NCI-H2227 treated with DMSO at 0.1 percent for 48 hours (cell line): ENCODE data around the gene EIF4G2.
A peak's percentile ranks its signal among the peaks of the same experiment; 100 is the strongest.

Source experiments
- DNase-seq: peaks from one replicate; lab custom pipeline; 2025; lab: John Stamatoyannopoulos, UW

Gene EIF4G2

DNA sequence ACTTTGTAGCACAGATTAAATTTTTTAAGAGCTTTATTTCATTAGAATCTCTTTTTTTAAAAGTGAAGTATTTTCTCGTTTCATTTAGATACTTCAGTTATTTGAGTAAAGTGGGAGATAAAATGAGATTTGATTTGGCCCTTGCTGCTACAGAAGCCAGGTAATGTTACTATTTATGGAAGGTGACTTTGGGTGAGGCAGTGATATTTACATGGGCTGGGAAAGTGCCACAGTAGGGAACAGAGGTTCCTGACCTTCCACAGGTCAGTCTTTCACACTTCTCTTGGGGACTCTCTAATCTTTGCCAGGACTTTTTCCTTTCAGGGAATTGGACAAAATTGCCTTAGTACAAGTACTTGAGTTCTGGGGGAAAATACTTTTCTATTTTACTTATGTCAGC lies 37.3 kb downstream of the EIF4G2 start:
- no peak for DNase-seq

DNA sequence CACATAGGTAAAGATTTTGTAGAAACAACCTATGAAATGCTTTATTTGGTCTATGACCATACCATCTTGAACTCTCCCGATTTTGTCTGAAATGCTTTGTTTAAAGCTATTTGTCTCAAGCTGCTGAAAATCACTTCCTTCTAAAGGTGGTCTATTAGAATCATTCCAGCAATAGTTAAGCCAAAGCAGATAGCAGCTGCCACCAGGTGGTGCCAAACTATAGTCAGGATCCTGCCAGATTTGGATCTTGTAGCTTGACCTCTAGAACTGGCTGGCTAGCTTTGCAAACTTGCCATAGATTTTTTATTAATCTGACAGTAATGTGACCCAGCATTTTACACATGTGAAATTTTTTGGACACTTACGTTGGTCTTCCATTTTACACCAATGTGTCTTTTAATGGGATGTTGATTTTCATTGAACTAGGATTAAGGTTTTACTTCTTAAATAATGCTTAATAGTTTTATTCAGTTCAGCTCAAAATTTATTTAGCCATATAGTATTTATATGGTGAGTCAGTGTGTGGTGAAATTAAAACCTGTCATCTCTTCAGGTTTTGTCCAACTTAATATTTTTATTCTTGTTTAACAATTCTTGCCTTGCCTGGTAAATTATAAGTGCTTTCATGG lies 38.0 kb downstream of the EIF4G2 start:
- peak; percentile 41 for DNase-seq

DNA sequence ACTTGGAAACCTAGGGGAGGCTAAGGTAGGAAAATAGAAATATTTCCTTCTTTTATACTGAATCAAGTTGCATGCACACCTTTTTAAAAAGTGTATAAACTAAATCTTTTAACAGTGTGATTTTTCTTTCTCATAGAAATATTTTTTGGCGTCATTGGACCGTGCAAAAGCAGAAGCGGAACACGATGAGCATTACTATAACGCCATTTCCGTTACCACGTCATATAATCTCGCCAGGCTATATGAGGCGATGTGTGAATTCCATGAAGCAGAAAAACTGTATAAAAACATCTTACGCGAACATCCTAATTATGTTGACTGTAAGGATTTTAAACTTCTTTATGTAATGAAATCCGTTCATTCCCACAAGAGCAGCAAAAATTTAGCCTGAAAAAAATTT lies 44.3 kb downstream of the EIF4G2 start:
- DNase-seq: no peak

DNA sequence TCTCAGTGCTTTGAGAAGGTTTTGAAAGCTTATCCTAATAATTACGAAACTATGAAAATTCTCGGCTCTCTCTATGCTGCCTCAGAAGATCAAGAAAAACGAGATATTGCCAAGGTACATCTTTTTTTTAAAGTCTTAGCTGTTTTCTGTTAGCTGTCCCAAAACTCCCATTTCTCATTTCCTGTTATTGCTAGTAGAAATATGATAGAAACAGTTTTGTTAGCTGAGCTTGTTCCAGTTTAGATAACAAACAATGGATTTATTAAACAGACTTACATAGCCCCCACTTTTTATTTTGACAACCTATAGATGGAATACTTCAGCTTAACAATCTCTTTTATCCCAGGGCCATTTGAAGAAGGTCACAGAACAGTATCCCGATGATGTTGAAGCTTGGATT lies 45.0 kb downstream of the EIF4G2 start:
- DNase-seq: no peak

DNA sequence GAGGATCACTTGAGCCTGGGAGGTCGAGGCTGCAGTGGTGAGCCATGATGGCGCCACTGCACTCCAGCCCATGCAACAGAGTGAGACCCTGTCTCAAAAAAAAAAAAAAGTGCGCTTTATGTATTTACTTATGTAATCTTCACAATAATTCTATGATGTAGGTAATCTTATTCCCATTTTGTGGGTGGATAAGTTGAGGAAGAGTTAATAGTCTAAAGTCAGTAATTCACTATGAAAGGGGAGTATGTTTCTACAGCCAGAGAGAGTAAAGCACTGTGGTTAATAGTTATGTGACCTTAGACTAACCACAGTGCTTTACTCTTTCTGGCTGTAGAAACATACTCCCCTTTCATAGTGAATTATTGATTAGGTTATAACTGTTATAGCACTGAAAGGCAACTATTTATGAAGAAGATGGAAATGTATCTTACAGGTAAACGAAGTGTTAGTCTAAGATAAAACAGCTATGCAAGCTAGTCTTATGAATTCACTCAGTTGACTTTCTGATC lies 45.8 kb downstream of the EIF4G2 start:
- DNase-seq: no peak

DNA sequence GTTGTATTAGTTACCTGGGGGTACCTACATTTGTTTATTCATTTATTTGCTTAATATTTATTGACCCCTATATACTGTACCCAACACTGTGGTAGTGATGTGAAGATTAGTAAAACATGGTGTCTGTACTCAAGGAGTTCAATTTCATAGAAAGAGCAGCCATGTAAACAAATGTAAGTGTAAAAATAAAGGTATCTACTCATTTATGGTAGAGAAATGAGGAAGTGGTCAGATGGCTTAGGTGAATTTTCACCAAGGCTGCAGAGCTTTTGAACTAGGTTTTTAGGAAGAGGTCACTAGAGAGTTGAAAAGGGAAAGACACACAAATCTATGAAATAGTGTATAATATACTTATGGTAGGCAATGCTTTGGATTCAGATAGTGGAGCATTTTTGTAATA lies 46.5 kb downstream of the EIF4G2 start:
- DNase-seq: no peak

DNA sequence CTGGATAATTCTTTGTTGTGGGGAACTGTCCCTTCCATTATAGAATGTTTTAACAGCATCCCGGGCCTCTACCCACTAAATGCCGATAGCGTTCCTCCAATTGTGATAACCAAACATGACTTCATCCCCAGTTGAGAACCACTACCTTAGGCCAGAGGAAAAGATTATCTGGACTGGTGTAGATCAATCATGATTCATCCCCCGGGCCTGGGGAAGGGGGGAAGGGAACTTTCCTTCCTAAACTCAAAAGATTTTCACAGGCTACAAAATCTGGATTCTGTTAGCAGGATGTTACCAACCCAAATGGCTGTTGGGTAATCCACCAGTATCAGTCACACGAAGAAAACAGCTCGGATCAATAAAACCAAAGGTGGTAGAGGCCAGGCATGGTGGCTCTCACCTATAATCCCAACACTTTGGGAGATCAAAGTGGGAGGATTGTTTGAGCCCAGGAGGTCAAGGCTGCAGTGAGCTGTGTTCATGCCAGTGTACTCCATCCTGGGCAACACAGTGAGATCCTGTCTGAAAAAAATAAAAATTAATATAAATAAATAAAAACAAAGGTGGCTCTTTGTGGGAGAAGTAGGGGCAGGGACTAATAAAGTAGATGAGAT lies 47.5 kb downstream of the EIF4G2 start:
- DNase-seq: no peak

DNA sequence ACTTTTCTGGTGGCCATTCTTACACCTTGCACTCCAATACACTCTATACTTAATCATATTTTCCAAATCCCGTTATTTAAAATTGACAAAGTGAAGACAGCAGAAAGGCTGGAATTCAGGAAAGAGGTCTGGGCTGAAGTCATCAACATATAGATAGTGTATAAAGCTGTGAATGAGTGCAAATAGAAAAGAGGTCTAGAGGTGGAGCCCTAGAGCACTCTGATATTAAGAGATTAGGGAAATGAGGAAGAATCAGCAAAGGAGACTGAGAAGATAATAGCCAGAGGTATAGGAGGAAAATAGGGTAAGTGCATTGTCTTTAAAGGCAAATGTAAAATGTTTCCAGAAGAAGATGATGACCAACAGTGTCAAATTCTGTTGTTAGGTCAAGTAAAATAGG lies 49.8 kb downstream of the EIF4G2 start:
- DNase-seq: no peak

DNA sequence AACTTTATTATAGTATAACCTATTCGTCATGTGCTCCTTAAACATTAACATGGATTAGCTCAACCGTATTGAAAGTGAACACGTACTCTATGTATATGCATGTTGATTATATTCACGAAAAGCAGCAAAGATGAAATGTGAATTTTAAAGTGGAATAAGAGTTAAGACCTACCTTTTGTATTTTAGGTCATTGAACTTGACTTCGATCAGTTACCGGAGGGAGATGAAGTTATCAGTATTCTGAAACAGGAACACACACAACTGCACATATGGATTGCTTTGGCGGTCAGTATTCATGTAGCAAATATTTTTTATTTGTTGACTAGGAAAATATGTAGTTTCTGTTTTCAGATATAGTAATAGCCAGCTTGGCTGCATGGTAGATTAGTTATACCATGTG lies 56.2 kb downstream of the EIF4G2 start:
- DNase-seq: no peak

DNA sequence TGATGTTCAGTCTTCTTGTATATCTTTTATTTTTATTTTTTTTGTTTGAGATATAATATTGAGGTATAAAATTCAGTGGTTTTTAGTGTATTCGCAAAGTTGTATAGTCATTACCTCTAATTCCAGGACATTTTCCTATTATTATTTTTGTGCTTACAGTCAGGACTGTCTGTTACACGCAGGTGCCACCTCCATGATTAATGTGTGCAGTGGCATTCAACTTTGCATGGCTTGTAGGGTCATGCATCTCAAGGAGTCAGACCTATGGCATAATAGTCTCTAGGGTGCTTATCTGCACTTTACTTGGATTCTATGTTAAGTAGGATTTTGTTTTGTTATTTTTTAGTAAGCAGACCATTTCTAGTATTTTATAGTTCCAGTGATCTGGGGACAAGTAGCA lies 56.7 kb downstream of the EIF4G2 start:
- no peak for DNase-seq

DNA sequence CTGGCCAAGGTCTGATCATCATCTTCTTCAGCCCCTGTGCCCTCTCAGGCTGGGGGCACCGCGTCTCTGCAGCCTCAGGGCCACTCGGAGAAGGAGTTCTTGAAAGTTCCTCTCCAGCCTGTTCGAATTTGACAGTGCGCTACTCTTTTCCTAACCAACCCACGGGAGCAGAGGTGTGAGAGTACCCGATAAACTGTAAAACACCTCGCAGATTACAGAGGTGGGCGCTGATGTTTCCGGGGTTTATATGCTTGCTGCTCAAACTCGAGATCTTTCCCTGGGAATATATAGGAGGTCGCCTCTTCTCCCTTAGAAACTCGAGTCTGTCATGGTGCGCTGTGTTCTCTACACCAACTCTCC lies 57.2 kb downstream of the EIF4G2 start:
- DNase-seq: no peak

DNA sequence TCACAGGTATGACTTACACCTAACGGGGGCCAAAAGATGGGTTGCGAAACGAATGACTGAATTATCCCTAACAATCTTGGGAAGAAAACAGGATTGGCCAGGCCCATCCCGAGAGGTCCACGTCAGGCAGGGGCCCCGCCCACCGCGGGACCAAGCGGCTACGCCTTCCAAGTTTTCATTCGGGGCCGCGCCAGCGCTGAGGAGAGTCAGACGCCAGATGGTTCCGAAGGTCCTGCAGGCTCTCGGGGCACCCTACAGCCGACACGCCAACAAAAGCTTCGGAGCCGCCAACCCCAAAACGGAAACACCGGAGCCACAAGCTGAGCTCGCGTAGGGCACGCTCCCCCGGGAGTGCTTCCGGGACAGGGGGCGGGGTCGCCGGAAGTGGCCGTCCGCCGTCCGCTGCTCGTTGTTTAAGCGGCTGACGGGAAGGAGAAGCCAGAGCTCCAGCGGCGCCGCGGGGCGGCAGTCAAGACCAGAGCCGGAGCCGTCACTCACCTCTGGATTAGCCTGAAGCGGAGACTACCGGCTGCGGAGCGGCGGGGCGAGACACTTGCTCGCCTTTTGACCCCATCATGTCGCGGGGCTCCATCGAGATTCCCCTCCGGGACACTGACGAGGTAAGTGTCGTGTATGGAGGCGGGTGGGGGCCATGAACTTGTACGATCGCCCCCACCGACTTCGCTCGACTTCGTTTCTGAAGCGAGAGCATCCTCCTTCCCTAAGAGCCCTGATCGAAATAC lies 57.7 kb downstream of the EIF4G2 start, which contains the start of gene CTR9:
CTR9 (plus strand) TSS at position 409 of the 743 bp plus-strand sequence; CDS start at position 576, 167 bp downstream.
- peak; percentile 96 for DNase-seq

DNA sequence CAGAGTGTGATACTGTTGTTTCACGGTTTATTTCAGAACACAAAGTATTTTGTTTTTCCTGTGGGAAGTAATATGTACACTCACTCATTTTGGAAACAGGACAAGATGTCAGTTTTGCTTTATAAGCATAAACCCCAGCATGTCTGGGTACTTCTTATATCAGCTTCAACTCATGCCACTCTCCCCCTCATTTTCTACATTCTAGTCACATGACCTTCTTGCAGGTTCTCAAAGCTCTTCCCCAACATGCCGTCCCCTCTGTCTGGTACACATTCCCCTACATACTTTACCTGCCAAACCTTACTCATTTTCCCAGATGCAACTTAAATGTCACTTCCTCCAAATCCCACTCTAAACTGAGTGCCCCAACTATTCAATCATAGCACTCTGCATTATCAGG lies 59.2 kb downstream of the EIF4G2 start:
- no peak for DNase-seq

DNA sequence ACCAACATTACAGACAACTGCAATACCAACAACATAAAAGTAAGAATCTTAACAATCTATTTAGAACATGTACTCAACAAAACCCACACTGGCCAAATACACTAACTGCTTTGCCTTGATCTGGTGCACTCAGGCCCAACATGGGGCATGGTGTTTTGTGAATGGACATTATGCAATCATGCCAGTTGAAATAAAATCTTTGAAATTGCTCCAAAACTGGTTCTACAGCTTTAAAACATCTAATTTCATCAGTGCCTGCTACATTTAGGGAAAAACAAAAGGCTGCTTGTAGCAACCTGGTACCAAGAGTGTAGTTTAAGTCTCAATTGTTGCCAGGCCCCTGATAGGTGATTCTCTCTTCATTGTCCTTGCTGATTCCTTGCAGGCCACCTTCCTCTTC lies 61.0 kb downstream of the EIF4G2 start:
- no peak for DNase-seq
